Endothelial cell of umbilical vein (primary cell): ENCODE measurements around the gene DAZAP1. TPM values are rescaled to one million over a fixed set of nuclear protein-coding genes. Genes with fewer than 3 reads are reported as not detected.

Experiments
- BruUV-seq: library from RNA; stranded (reverse); fragments of 400-500 nt; replicated peaks from 2 replicates; lab custom pipeline; 2021; lab: Mats Ljungman, UMichigan
- CTCF ChIA-PET: fragments of 300-600, 350-600 bp; sonication (Branson Sonifier 250); formaldehyde crosslinking; loops from one replicate; lab custom pipeline; 2021; ENCODE audit warnings: antibody characterized with exemption, inconsistent platforms; lab: Charles Lee
- POLR2A ChIA-PET: fragments of 300-600, 350-600 bp; sonication (Branson Sonifier 250); formaldehyde crosslinking; loops from one replicate; lab custom pipeline; 2021; ENCODE audit warnings: antibody characterized with exemption, inconsistent platforms; lab: Charles Lee
- DNase-seq: peaks from one replicate; pipeline ENCODE4 v3.0.0-alpha.2; 2011; ENCODE audit warnings: low read depth, low spot score
- FAIRE-seq: peaks from 2 replicates; lab custom pipeline; 2011; peaks lifted over from hg19 to GRCh38; lab: Jason Lieb, UNC
- H2AFZ ChIP-seq: 2 replicates; pipeline ENCODE4 v1.6.0; 2012; ENCODE audit warnings: low read depth, low read length, control low read depth, inconsistent platforms
- H3K27ac ChIP-seq: 2 replicates; pipeline ENCODE4 v1.5.1; 2011; ENCODE audit warnings: low read depth, mild to moderate bottlenecking, control low read depth, low read length, moderate library complexity; ENCODE audit not compliant: insufficient read depth
- H3K27me3 ChIP-seq, 2 experiments: 2 replicates each; pipeline versions ENCODE4 v1.6.0 to v1.6.1; 2011; ENCODE audit warnings: low read length in 2 of 2, mixed read lengths in 1 of 2; ENCODE audit not compliant: control insufficient read depth in 2 of 2, insufficient read depth in 2 of 2
- H3K36me3 ChIP-seq, 2 experiments: 2 replicates in 1 of 2; 3 replicates in 1 of 2; pipeline ENCODE4 v1.5.1; 2011; ENCODE audit warnings: low read length in 2 of 2, mild to moderate bottlenecking in 1 of 2, moderate library complexity in 1 of 2; ENCODE audit not compliant: control insufficient read depth in 2 of 2, insufficient read depth in 2 of 2; ENCODE audit errors: extremely low read depth in 1 of 2
- H3K4me1 ChIP-seq: 3 replicates; pipeline ENCODE4 v1.5.1; 2011; ENCODE audit warnings: mild to moderate bottlenecking, low read length; ENCODE audit not compliant: control insufficient read depth, insufficient read depth; ENCODE audit errors: extremely low read depth
- H3K4me2 ChIP-seq: 2 replicates; pipeline ENCODE4 v1.6.1; 2011; ENCODE audit warnings: low read length, control low read depth, mixed read lengths; ENCODE audit not compliant: insufficient read depth
- H3K4me3 ChIP-seq, 3 experiments: fragments of 200-600 bp in 1 of 3; sonication (generic), shearing (Covaris generic) in 1 of 3; replicated peaks in 1 of 3; 2 replicates each; pipeline ENCODE4 v1.5.1; 2011 to 2016; ENCODE audit warnings: control low read depth in 3 of 3, low read length in 3 of 3, mild to moderate bottlenecking in 2 of 3, inconsistent platforms in 1 of 3, low read depth in 1 of 3, moderate library complexity in 1 of 3; ENCODE audit not compliant: insufficient read depth in 1 of 3
- H3K79me2 ChIP-seq: 2 replicates; pipeline ENCODE4 v1.6.0; 2012; ENCODE audit warnings: low read length, inconsistent platforms; ENCODE audit not compliant: control insufficient read depth, insufficient read depth
- H3K9ac ChIP-seq: replicated peaks from 2 replicates; pipeline ENCODE3; 2011; ENCODE audit warnings: low read length, control low read depth; ENCODE audit not compliant: insufficient read depth; ENCODE audit errors: extremely low read depth
- H3K9me1 ChIP-seq: replicated peaks from 3 replicates; pipeline ENCODE4 v1.6.0; 2011; ENCODE audit warnings: mild to moderate bottlenecking, low read length; ENCODE audit not compliant: control insufficient read depth, insufficient read depth; ENCODE audit errors: extremely low read depth
- H3K9me3 ChIP-seq: replicated peaks from 2 replicates; pipeline ENCODE4 v1.5.1; 2012; ENCODE audit warnings: low read length, inconsistent platforms; ENCODE audit not compliant: control insufficient read depth, insufficient read depth
- H4K20me1 ChIP-seq: replicated peaks from 2 replicates; pipeline ENCODE3; 2011; ENCODE audit warnings: mild to moderate bottlenecking, low read length; ENCODE audit not compliant: control insufficient read depth, insufficient read depth; ENCODE audit errors: extremely low read depth
- CTCF ChIP-seq, 2 donors: IDR thresholded peaks; 1 replicate in 1 of 2; 2 replicates in 1 of 2; pipeline ENCODE4 v1.5.1; 2011; ENCODE audit warnings: low read length in 2 of 2, mild to moderate bottlenecking in 2 of 2, moderate library complexity in 2 of 2, control low read depth in 1 of 2, inconsistent platforms in 1 of 2, low read depth in 1 of 2; ENCODE audit not compliant: insufficient read depth in 1 of 2; ENCODE audit errors: extremely low read depth in 1 of 2
- EZH2 ChIP-seq: IDR thresholded peaks from 2 replicates; pipeline ENCODE4 v1.6.1; 2012; ENCODE audit warnings: borderline replicate concordance, low read depth, mild to moderate bottlenecking, moderate library complexity, low read length, inconsistent platforms; ENCODE audit not compliant: severe bottlenecking
- GATA2 ChIP-seq: IDR thresholded peaks from 2 replicates; pipeline ENCODE4 v1.7.0; 2011; ENCODE audit warnings: low read depth, mild to moderate bottlenecking, moderate library complexity, mixed read lengths, low read length; ENCODE audit not compliant: insufficient read length, insufficient read depth
- JUN ChIP-seq: IDR thresholded peaks from 2 replicates; pipeline ENCODE4 v1.6.1; 2011; ENCODE audit warnings: borderline replicate concordance, low read depth; ENCODE audit not compliant: insufficient read length, insufficient read depth
- MAX ChIP-seq: IDR thresholded peaks from 2 replicates; pipeline ENCODE4 v1.6.1; 2011; ENCODE audit not compliant: insufficient read depth, insufficient read length
- MYC ChIP-seq: IDR thresholded peaks from one replicate; pipeline ENCODE4 v1.6.1; 2011; ENCODE audit warnings: mild to moderate bottlenecking, low read depth, low read length
- POLR2A ChIP-seq: IDR thresholded peaks from 2 replicates; pipeline ENCODE4 v1.6.1; 2012; ENCODE audit warnings: low read depth, mild to moderate bottlenecking, control low read depth, low read length
- POLR2AphosphoS5 ChIP-seq: IDR thresholded peaks from 2 replicates; pipeline ENCODE4 v1.6.1; 2012; ENCODE audit warnings: low read depth, mild to moderate bottlenecking, control low read depth, low read length, moderate library complexity; ENCODE audit not compliant: insufficient read depth
- dilution Hi-C: fragments of 300-500 bp; cut with MboI; formaldehyde crosslinking; loops from one replicate; pipeline ENCODE4 v1.15.0; 2019; ENCODE audit warnings: low sequenced_read_pairs; ENCODE audit not compliant: extremely low pct_ligation_motif_present
- intact Hi-C: fragments of 100-400 bp; cut with micrococcal nuclease; formaldehyde crosslinking; loops from one replicate; pipeline ENCODE4 v1.10.0; 2022
- polyA plus RNA-seq, 4 experiments: library from polyadenylated mRNA; depleted of rRNA in 3 of 4; stranded (reverse) in 3 of 4; unstranded in 1 of 4; fragments of >200 nt; gene quantifications; 2 replicates each; pipeline versions ENCODE4 v1.2.1 to v1.2.3, GENCODE V29; 2011 to 2012; ENCODE audit warnings: missing spikeins in 1 of 4
- total RNA-seq: library from RNA; stranded (reverse); gene quantifications from 2 replicates; pipeline ENCODE4 v1.2.3, GENCODE V29; 2021

The DAZAP1 gene
- total and polyA plus RNA-seq, 2 donors (not counting 3 experiments of a cell fraction or from before 2014, with no cell fraction given): 50.1 to 187 TPM

GRCh38 chr19:1459479-1459878 is 52.1 kb downstream of the DAZAP1 start:
- no peak for TF ChIP-seq JUN
- no peak for TF ChIP-seq EZH2
- no peak for TF ChIP-seq MYC
- TF ChIP-seq POLR2AphosphoS5: no peak
- no peak for TF ChIP-seq GATA2
- TF ChIP-seq POLR2A: no peak
- TF ChIP-seq CTCF (IDR thresholded peaks at IDR 0.05; ENCODE audit: extremely low read depth in 1 of 2, insufficient read depth in 1 of 2, low read depth in 1 of 2, low read length in 2 of 2): no peak
- TF ChIP-seq MAX: no peak
- CTCF ChIA-PET: interaction anchor here (1.3 kb wide), 1 partner anchor 13 kb away, joined by 3 read pairs; no protein-coding TSS in a partner anchor
- POLR2A ChIA-PET: no interaction called here
- DNase-seq (no peak), FAIRE-seq (no peak)
- H3K27me3 ChIP-seq: peaks cover 15 to 22% of the 10 kb centered on the region in 2 experiments
- intact Hi-C loops: no loop called here
- H3K36me3 ChIP-seq: no peaks in the 10 kb centered on the region
- H2AFZ ChIP-seq: no peak overlapping the region
- H3K9me1 ChIP-seq: no peaks in the 10 kb centered on the region
- H3K27ac ChIP-seq: no peak overlapping the region
- no peaks in the 10 kb centered on the region for H3K4me1 ChIP-seq
- H3K9ac ChIP-seq: no peak overlapping the region
- no peak overlapping the region for H3K4me3 ChIP-seq
- H3K4me2 ChIP-seq: no peak overlapping the region
- no TSS peak for BruUV-seq
- H4K20me1 ChIP-seq: no peaks in the 10 kb centered on the region
- no peaks in the 10 kb centered on the region for H3K79me2 ChIP-seq
- no peaks in the 10 kb centered on the region for H3K9me3 ChIP-seq
- dilution Hi-C loops: no loop called here
